Panc1 (cell line): ENCODE measurements around the gene OR1M1. TPM values are rescaled to one million over a fixed set of nuclear protein-coding genes. Genes with fewer than 3 reads are reported as not detected.

Experiments used
- total RNA-seq: library from RNA; stranded (reverse); gene quantifications from one replicate; pipeline ENCODE4 v1.2.1, GENCODE V29; 2021; ENCODE audit not compliant: unreplicated experiment

OR1M1 gene
- total RNA-seq, 1 experiment from 2014 or later, result not detected

Other genes with a start within 250 kb of the OR1M1 start
- gene MUC16, start 76.7 kb upstream of the OR1M1 start, total RNA-seq, result 3.4 TPM
- gene OR7G2, start 20.4 kb downstream of the OR1M1 start, total RNA-seq, result not detected
- gene OR7G1, start 28.7 kb downstream of the OR1M1 start, total RNA-seq, result not detected
- gene OR7G3, start 39.9 kb downstream of the OR1M1 start, total RNA-seq, result not detected
- gene ZNF317, start 53.3 kb downstream of the OR1M1 start, total RNA-seq, result 39.3 TPM
- gene OR7D2, start 91.9 kb downstream of the OR1M1 start, total RNA-seq, result not detected
- not detected for gene OR7D4, start 132.5 kb downstream of the OR1M1 start, total RNA-seq
- not detected for gene OR7E24, start 163.9 kb downstream of the OR1M1 start, total RNA-seq
- gene ZNF699, start 222.8 kb downstream of the OR1M1 start, total RNA-seq, result 7.3 TPM
- 8.1 TPM for gene ZNF559, start 237.1 kb downstream of the OR1M1 start, total RNA-seq